Gastrocnemius medialis (tissue), 4 donors: ENCODE measurements around the gene PGM1.

Source experiments
- CTCF ChIP-seq, 5 experiments: fragments of 450-650 bp in 3 of 5; fragments of 200-600 bp in 2 of 5; sonication (generic) in 2 of 5; IDR thresholded peaks in 4 of 5; conservative IDR thresholded peaks in 1 of 5; 1 replicate in 4 of 5; 2 replicates in 1 of 5; pipeline ENCODE4 v1.5.1; 2016 to 2019; ENCODE audit warnings: antibody characterized with exemption in 5 of 5, mild to moderate bottlenecking in 3 of 5, moderate library complexity in 3 of 5
- POLR2A ChIP-seq, 2 donors: fragments of 450-650 bp; IDR thresholded peaks; one replicate each; pipeline ENCODE4 v1.6.1; 2017; ENCODE audit warnings: antibody characterized with exemption in 2 of 2, mild to moderate bottlenecking in 2 of 2, moderate library complexity in 2 of 2

DNA sequence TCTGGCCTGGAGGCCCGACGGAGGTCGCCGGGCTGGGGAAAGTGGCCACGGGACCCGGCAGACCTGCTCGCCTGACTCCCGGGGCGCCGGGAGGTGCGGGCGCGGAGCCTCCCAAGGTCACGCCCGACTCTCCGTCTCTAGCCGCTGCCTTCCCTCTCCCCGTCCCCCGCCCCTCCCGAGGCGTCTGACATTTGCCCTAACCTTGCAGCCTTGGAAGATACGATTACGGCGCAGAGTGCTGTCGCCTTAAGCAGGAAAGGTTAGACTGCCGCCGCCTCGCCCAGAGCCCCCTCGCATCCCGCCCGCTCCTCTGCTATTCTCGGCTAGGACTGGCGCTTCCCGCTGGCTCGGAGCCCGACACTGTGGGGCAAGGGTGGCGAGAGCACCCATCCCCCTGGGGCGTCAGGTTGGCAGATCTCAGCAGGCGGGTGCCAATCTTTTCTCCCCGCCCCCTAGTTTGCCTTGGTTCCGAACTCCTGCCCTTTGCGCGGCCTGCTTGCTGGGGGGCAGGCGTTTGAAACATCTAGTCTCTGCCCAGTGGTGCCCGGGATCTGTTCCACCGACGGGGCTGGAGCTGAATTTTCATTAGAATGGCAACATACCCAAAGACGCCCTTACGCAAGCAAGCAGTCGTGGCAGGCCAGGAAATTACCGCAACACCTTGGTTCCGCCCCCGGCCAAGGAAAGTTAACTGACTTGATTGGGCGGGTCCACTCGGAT, 835 bp downstream of the PGM1 start:
- no peak for TF ChIP-seq CTCF (IDR thresholded peaks at IDR 0.05 in 4 of 5, conservative IDR thresholded peaks at IDR 0.05 in 1 of 5)
- TF ChIP-seq POLR2A (IDR thresholded peaks at IDR 0.05): peak; percentile 77 to 78
